Type B pancreatic cell (in vitro differentiated cells): Measurements from ENCODE around the gene KLHL3. TPM values are rescaled to one million over a fixed set of nuclear protein-coding genes. Genes with fewer than 3 reads are reported as not detected.

Experiments
- DNase-seq: peaks from one replicate; pipeline ENCODE4 v3.0.0; 2021; ENCODE audit warnings: mixed read lengths; ENCODE audit not compliant: unreplicated experiment; ENCODE audit errors: extremely low spot score
- H3K27ac Mint-ChIP-seq: 2 replicates; pipeline ENCODE4 v1.8.0; 2021; ENCODE audit warnings: mild to moderate bottlenecking, mixed read lengths
- H3K27me3 Mint-ChIP-seq: 2 replicates; pipeline ENCODE4 v1.8.0; 2021; ENCODE audit warnings: mixed read lengths
- H3K36me3 Mint-ChIP-seq: 2 replicates; pipeline ENCODE4 v1.8.0; 2021; ENCODE audit warnings: mixed read lengths
- H3K4me1 Mint-ChIP-seq: one replicate; pipeline ENCODE4 v1.8.0; 2021; ENCODE audit warnings: mixed read lengths; ENCODE audit not compliant: unreplicated experiment
- H3K4me3 Mint-ChIP-seq: 2 replicates; pipeline ENCODE4 v1.8.0; 2021; ENCODE audit warnings: mild to moderate bottlenecking, mixed read lengths
- H3K9me3 Mint-ChIP-seq: 2 replicates; pipeline ENCODE4 v1.8.0; 2021; ENCODE audit warnings: mixed read lengths
- CTCF ChIP-seq: fragments of 200-600 bp; sonication (generic); conservative IDR thresholded peaks from 2 replicates; pipeline ENCODE4 v1.5.0; 2021; ENCODE audit warnings: antibody characterized with exemption, mild to moderate bottlenecking
- total RNA-seq: library from RNA; stranded (reverse); gene quantifications from 2 replicates; pipeline ENCODE4 v1.2.1, GENCODE V29; 2021; ENCODE audit warnings: low replicate concordance

KLHL3 gene
- total RNA-seq, 1 donor from 2014 or later, result 9.7 TPM

GRCh38 chr5:137727623-137728022, 8.3 kb downstream of the KLHL3 start:
- Mint-ChIP-seq H3K27ac (no peak overlapping the region), H3K36me3 (no peaks in the 10 kb centered on the region), H3K9me3 (no peaks in the 10 kb centered on the region), H3K27me3 (no peaks in the 10 kb centered on the region), H3K4me3 (no peak overlapping the region), H3K4me1 (peaks cover 7% of the 10 kb centered on the region)
- no peak for DNase-seq
- TF ChIP-seq CTCF, result no peak

GRCh38 chr5:137724251-137724650, 11.6 kb downstream of the KLHL3 start:
- Mint-ChIP-seq H3K27me3 (no peaks in the 10 kb centered on the region), H3K4me1 (no peaks in the 10 kb centered on the region), H3K36me3 (no peaks in the 10 kb centered on the region), H3K27ac (no peak overlapping the region), H3K4me3 (no peak overlapping the region), H3K9me3 (no peaks in the 10 kb centered on the region)
- DNase-seq, result no peak
- no peak for TF ChIP-seq CTCF

- no peak for DNase-seq
- Mint-ChIP-seq H3K9me3 (no peaks in the 10 kb centered on the region), H3K36me3 (peaks cover 9% of the 10 kb centered on the region), H3K4me1 (no peaks in the 10 kb centered on the region), H3K4me3 (no peak overlapping the region), H3K27ac (no peak overlapping the region), H3K27me3 (no peaks in the 10 kb centered on the region)
- TF ChIP-seq CTCF, result no peak
These were observed 17.3 kb downstream of the KLHL3 start for GRCh38 chr5:137718611-137719010.

GRCh38 chr5:137716337-137716736, 19.6 kb downstream of the KLHL3 start:
- Mint-ChIP-seq H3K27ac (no peak overlapping the region), H3K9me3 (peaks cover 5% of the 10 kb centered on the region), H3K4me3 (no peak overlapping the region), H3K27me3 (no peaks in the 10 kb centered on the region), H3K36me3 (peaks cover 9% of the 10 kb centered on the region), H3K4me1 (no peaks in the 10 kb centered on the region)
- TF ChIP-seq CTCF, result no peak
- DNase-seq, result no peak

- Mint-ChIP-seq H3K27ac (no peak overlapping the region), H3K4me1 (no peaks in the 10 kb centered on the region), H3K36me3 (peaks cover 9% of the 10 kb centered on the region), H3K27me3 (no peaks in the 10 kb centered on the region), H3K9me3 (peaks cover 5% of the 10 kb centered on the region), H3K4me3 (no peak overlapping the region)
- TF ChIP-seq CTCF, result no peak
- DNase-seq, result no peak
These were observed 20.4 kb downstream of the KLHL3 start for GRCh38 chr5:137715456-137715855.

GRCh38 chr5:137714946-137715345, 20.9 kb downstream of the KLHL3 start:
- Mint-ChIP-seq H3K4me3 (no peak overlapping the region), H3K36me3 (peaks cover 9% of the 10 kb centered on the region), H3K4me1 (no peaks in the 10 kb centered on the region), H3K27me3 (no peaks in the 10 kb centered on the region), H3K27ac (no peak overlapping the region), H3K9me3 (peaks cover 5% of the 10 kb centered on the region)
- no peak for DNase-seq
- no peak for TF ChIP-seq CTCF
